T-cell (primary cell): ENCODE results near the gene DOHH. TPM values are rescaled to one million over a fixed set of nuclear protein-coding genes. Genes with fewer than 3 reads are reported as not detected.
"Not testable (repeated sequence)": the region's sequence is repeated elsewhere in the genome, so short reads cannot be mapped to it uniquely, and the experiment has no call there.

Source experiments
- ATAC-seq, 4 experiments: fragments of 200-7000 bp in 3 of 4; fragments of 150-1000 bp in 1 of 4; cut with Tn5 transposase; replicated peaks in 1 of 4; 1 replicate in 3 of 4; 2 replicates in 1 of 4; pipeline ENCODE4 v1.10.0; 2021; ENCODE audit warnings: moderate library complexity in 3 of 4, mild to moderate bottlenecking in 2 of 4, moderate number of reproducible peaks in 1 of 4
- CTCF ChIA-PET, 2 donors: fragments of 300-600 bp; sonication (Branson Sonifier 250); formaldehyde crosslinking; loops; one replicate each; lab custom pipeline; 2022; ENCODE audit warnings: antibody characterized with exemption in 2 of 2; lab: Charles Lee
- POLR2A ChIA-PET, 2 donors: fragments of 300-600 bp; sonication (Branson Sonifier 250); formaldehyde crosslinking; loops; one replicate each; lab custom pipeline; 2022; ENCODE audit warnings: antibody characterized with exemption in 2 of 2; lab: Charles Lee
- DNase-seq, 35 experiments: peaks; one replicate each; pipeline versions ENCODE4 v3.0.0 to v3.0.0-alpha.2; 2013 to 2023
- H3K27ac ChIP-seq: one replicate; pipeline ENCODE4 v1.5.1; 2013; ENCODE audit warnings: low read length
- H3K27me3 ChIP-seq, 2 experiments: replicated peaks in 1 of 2; 1 replicate in 1 of 2; 2 replicates in 1 of 2; pipeline versions ENCODE4 v1.6.1 to v1.7.0; 2013; ENCODE audit warnings: low read length in 1 of 2, mixed read lengths in 1 of 2; ENCODE audit not compliant: control insufficient read depth in 2 of 2, insufficient read depth in 2 of 2; ENCODE audit errors: extremely low read depth in 1 of 2
- H3K36me3 ChIP-seq, 2 donors: 1 replicate in 1 of 2; 2 replicates in 1 of 2; pipeline versions ENCODE4 v1.6.1 to v1.7.0; 2013; ENCODE audit warnings: low read length in 1 of 2; ENCODE audit not compliant: control insufficient read depth in 2 of 2, insufficient read depth in 1 of 2; ENCODE audit errors: extremely low read depth in 1 of 2
- H3K4me1 ChIP-seq, 2 experiments: 1 replicate in 1 of 2; 2 replicates in 1 of 2; pipeline versions ENCODE4 v1.6.1 to v1.7.0; 2013; ENCODE audit warnings: low read length in 2 of 2, mixed read lengths in 1 of 2; ENCODE audit not compliant: insufficient read depth in 2 of 2, control insufficient read depth in 1 of 2; ENCODE audit errors: extremely low read depth in 1 of 2
- H3K4me3 ChIP-seq, 2 donors: 1 replicate in 1 of 2; 2 replicates in 1 of 2; pipeline versions ENCODE4 v1.5.1 to v1.7.0; 2013; ENCODE audit warnings: mild to moderate bottlenecking in 2 of 2, low read length in 1 of 2, moderate library complexity in 1 of 2; ENCODE audit not compliant: control insufficient read depth in 1 of 2; ENCODE audit errors: extremely low read depth in 1 of 2
- H3K9me3 ChIP-seq: 2 replicates; pipeline ENCODE4 v1.7.0; 2013
- H3K27ac Mint-ChIP-seq, 2 donors: one replicate each; pipeline ENCODE4 v1.8.0; 2020 to 2021; ENCODE audit warnings: mild to moderate bottlenecking in 2 of 2, mixed read lengths in 2 of 2
- H3K27me3 Mint-ChIP-seq, 2 donors: one replicate each; pipeline ENCODE4 v1.8.0; 2021 to 2022; ENCODE audit warnings: mixed read lengths in 2 of 2
- H3K36me3 Mint-ChIP-seq: one replicate; pipeline ENCODE4 v1.8.0; 2021; ENCODE audit warnings: mixed read lengths
- H3K4me1 Mint-ChIP-seq, 3 donors: one replicate each; pipeline ENCODE4 v1.8.0; 2020 to 2022; ENCODE audit warnings: mixed read lengths in 3 of 3, mild to moderate bottlenecking in 1 of 3
- H3K4me3 Mint-ChIP-seq, 3 donors: one replicate each; pipeline ENCODE4 v1.8.0; 2020 to 2022; ENCODE audit warnings: mild to moderate bottlenecking in 3 of 3, mixed read lengths in 3 of 3, moderate library complexity in 3 of 3
- H3K9me3 Mint-ChIP-seq, 3 donors: one replicate each; pipeline ENCODE4 v1.8.0; 2020 to 2022; ENCODE audit warnings: mixed read lengths in 3 of 3
- WGBS: methylation state at CpG from one replicate; pipeline ENCODE4 v1.1.5; 2013; ENCODE audit warnings: missing lambda C conversion rate; ENCODE audit not compliant: insufficient coverage; 5-methylcytosine and 5-hydroxymethylcytosine counted together
- total RNA-seq, 35 experiments: library from RNA in 6 of 35; stranded (reverse) in 6 of 35; fragments of 120-200 nt in 1 of 35; gene quantifications; one replicate each; pipeline versions ENCODE4 v1.2.1 to v1.2.4 and lab custom pipeline; 2013 to 2026

DOHH gene
- total RNA-seq, 5 donors from 2014 or later (not counting 1 experiment from before 2014, with no cell fraction given), result 5.0 to 12.3 (median 11.1) TPM

DNA sequence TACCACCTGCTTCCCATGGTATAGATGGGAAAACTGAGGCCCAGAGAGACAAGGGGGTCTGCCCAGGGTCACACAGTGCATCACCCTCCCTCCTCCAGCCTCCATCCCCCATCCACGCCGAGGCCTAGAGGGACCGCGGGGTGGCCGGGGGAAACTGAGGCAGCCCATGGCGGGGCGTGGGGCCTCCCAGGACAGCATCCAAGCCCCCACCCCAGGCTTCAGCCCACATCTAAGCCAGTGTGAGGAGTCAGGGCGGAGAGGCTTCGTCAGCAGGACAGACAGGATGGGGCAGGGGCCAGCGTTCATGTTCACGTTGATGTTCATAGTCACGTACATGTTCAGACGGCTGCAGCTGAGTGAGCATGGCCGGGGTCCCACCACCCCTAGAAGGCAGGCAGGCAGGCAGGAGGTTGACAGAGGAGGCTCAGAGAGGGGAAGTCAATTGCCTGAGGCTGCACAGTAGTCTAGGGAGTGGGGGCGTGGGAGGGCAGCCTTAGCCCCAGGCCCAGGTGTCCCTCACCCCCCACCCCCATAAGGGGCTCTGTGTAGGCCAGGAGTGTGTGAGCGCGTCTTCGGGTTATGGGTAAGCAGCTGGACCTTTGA is 43.4 kb downstream of the DOHH start:
- Mint-ChIP-seq H3K27ac (no peak overlapping the region), H3K27me3 (no peaks in the 10 kb centered on the region), H3K4me1 (no peaks in the 10 kb centered on the region), H3K36me3 (peaks cover 4% of the 10 kb centered on the region), H3K9me3 (no peaks in the 10 kb centered on the region), H3K4me3 (no peak overlapping the region)
- ATAC-seq, result no peak
- Histone ChIP-seq H3K36me3 (peaks cover 3 to 11% of the 10 kb centered on the region in 2 donors), H3K27ac (no peak overlapping the region), H3K4me1 (no peaks in the 10 kb centered on the region), H3K9me3 (no peaks in the 10 kb centered on the region), H3K4me3 (no peak overlapping the region), H3K27me3 (no peaks in the 10 kb centered on the region)
- no peak for DNase-seq
- ChIA-PET POLR2A (no interaction called here), CTCF (no interaction called here)
- WGBS, result 89% methylated on average over 7 of the region's 18 CpGs

DNA sequence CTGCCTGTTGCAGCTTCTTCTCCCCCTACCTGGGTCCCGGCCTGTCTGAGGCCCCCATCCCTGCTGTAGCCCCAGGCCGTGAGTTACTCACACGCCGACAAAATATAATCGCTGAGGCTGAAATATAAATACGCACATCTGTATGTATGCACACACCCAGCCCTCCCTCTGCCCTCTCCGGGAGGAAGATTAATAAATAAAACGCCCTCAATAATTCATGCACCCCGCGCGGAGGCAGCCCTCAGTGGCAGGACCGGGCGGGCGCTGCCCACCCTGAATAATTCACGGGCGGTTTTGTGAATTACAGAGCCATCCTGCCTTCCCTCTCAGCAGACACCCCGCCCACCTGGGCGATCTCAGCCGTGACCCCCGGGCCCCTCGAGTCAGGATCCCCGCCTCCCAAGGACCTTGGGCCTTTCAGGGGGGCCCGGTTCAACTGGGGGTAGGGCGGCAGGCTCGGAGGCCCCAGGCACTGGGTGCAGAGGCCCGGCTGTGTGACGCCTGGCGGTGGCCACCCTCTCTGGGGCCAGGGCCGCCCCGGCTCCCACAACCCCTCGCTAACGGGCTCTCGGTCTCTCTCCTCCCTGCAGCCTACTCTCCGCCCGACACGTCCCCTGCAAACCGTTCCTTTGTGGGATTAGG is 44.4 kb downstream of the DOHH start:
- no peak overlapping the region for H3K27ac Mint-ChIP-seq
- H3K4me1 Mint-ChIP-seq, result no peaks in the 10 kb centered on the region
- ChIA-PET CTCF (no interaction called here), POLR2A (no interaction called here)
- WGBS, result 90% methylated on average over 10 of the region's 37 CpGs
- Histone ChIP-seq H3K27me3 (no peaks in the 10 kb centered on the region), H3K36me3 (peaks cover 3 to 15% of the 10 kb centered on the region in 2 donors), H3K4me1 (no peaks in the 10 kb centered on the region), H3K9me3 (no peaks in the 10 kb centered on the region), H3K27ac (no peak overlapping the region), H3K4me3 (no peak overlapping the region)
- H3K36me3 Mint-ChIP-seq, result peaks cover 6% of the 10 kb centered on the region
- H3K27me3 Mint-ChIP-seq, result no peaks in the 10 kb centered on the region
- no peaks in the 10 kb centered on the region for H3K9me3 Mint-ChIP-seq
- ATAC-seq, result no peak
- no peak for DNase-seq
- H3K4me3 Mint-ChIP-seq, result no peak overlapping the region

DNA sequence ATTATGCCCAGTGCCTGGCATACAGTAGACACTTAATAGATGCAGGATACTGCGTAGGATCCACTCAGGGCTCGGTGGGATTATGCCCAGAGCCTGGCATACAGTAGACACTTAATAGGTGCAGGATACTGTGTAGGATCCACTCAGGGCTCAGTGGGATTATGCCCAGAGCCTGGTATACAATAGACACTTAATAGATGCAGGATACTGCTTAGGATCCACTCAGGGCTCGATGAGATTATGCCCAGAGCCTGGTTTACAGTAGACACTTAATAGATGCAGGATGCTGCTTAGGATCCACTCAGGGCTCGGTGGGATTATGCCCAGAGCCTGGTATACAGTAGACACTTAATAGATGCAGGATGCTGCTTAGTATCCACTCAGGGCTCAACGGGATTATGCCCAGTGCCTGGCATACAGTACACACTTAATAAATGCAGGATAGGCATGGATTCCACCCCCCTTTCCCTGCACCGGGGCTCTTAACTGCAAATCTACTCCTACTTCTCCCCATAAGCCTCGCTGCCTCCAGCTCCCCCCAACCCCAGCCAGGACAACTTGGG is 45.0 kb downstream of the DOHH start:
- ATAC-seq, result no peak
- Mint-ChIP-seq H3K4me3 (no peak overlapping the region), H3K36me3 (peaks cover 10% of the 10 kb centered on the region), H3K27ac (no peak overlapping the region), H3K9me3 (no peaks in the 10 kb centered on the region), H3K4me1 (no peaks in the 10 kb centered on the region), H3K27me3 (no peaks in the 10 kb centered on the region)
- WGBS, result 94% methylated on average over 6 of the region's 7 CpGs
- no peaks in the 10 kb centered on the region for H3K9me3 ChIP-seq
- POLR2A ChIA-PET, result no interaction called here
- H3K36me3 ChIP-seq, result peaks cover 5 to 19% of the 10 kb centered on the region in 2 donors
- no peak overlapping the region for H3K27ac ChIP-seq
- no peak for DNase-seq
- H3K27me3 ChIP-seq, result no peaks in the 10 kb centered on the region
- H3K4me1 ChIP-seq, result no peaks in the 10 kb centered on the region
- CTCF ChIA-PET, result no interaction called here
- H3K4me3 ChIP-seq, result no peak overlapping the region

- no peaks in the 10 kb centered on the region for H3K9me3 Mint-ChIP-seq
- H3K36me3 ChIP-seq, result peaks cover 6 to 21% of the 10 kb centered on the region in 2 donors
- no peak overlapping the region for H3K4me3 Mint-ChIP-seq
- no peaks in the 10 kb centered on the region for H3K9me3 ChIP-seq
- H3K27me3 Mint-ChIP-seq, result no peaks in the 10 kb centered on the region
- WGBS, result 97% methylated on average over 14 of the region's 15 CpGs
- no peak overlapping the region for H3K4me3 ChIP-seq
- ChIA-PET POLR2A (no interaction called here), CTCF (no interaction called here)
- H3K4me1 ChIP-seq, result no peaks in the 10 kb centered on the region
- ATAC-seq (no peak), DNase-seq (no peak)
- H3K36me3 Mint-ChIP-seq, result peaks cover 10% of the 10 kb centered on the region
- H3K27ac ChIP-seq, result no peak overlapping the region
- H3K27ac Mint-ChIP-seq, result no peak overlapping the region
- no peaks in the 10 kb centered on the region for H3K4me1 Mint-ChIP-seq
- H3K27me3 ChIP-seq, result no peaks in the 10 kb centered on the region
Measured at GRCh38 chr19:3454656-3455392, 45.6 kb downstream of the DOHH start.

- CTCF ChIA-PET, result no interaction called here
- no peaks in the 10 kb centered on the region for H3K9me3 Mint-ChIP-seq
- H3K27me3 Mint-ChIP-seq, result no peaks in the 10 kb centered on the region
- no peak for DNase-seq
- H3K27ac ChIP-seq, result no peak overlapping the region
- peaks cover 10 to 25% of the 10 kb centered on the region in 2 donors for H3K36me3 ChIP-seq
- no peaks in the 10 kb centered on the region for H3K4me1 ChIP-seq
- POLR2A ChIA-PET, result no interaction called here
- H3K9me3 ChIP-seq, result no peaks in the 10 kb centered on the region
- no peak overlapping the region for H3K4me3 ChIP-seq
- no peaks in the 10 kb centered on the region for H3K27me3 ChIP-seq
- WGBS, result 91% methylated on average over 25 of the region's 25 CpGs
- no peak overlapping the region for H3K4me3 Mint-ChIP-seq
- H3K36me3 Mint-ChIP-seq, result peaks cover 10% of the 10 kb centered on the region
- H3K27ac Mint-ChIP-seq, result no peak overlapping the region
- H3K4me1 Mint-ChIP-seq, result no peaks in the 10 kb centered on the region
- no peak for ATAC-seq
Measured at GRCh38 chr19:3453840-3454239, 46.6 kb downstream of the DOHH start.

DNA sequence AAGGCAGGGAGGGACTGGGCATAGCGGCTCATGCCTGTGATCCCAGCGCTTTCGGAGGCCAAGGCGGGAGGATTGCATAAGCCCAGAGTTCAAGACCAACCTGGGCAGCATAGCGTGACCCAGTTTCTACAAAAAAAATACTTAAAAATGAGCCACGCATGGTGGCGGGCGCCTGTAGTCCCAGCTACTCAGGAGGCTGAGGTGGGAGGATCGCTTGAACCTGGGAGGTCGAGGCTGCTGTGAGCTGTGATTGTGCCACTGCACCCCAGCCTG is 47.6 kb downstream of the DOHH start:
- H3K9me3 ChIP-seq, H3K4me1 ChIP-seq, H3K27me3 ChIP-seq, ATAC-seq, H3K4me3 ChIP-seq, DNase-seq, POLR2A ChIA-PET, H3K36me3 Mint-ChIP-seq, H3K4me1 Mint-ChIP-seq, CTCF ChIA-PET, H3K4me3 Mint-ChIP-seq, H3K27me3 Mint-ChIP-seq, H3K27ac ChIP-seq, H3K27ac Mint-ChIP-seq, H3K9me3 Mint-ChIP-seq: not testable (repeated sequence)
- WGBS, result 100% methylated on average over 8 of the region's 10 CpGs
- H3K36me3 ChIP-seq, result peaks cover 10 to 25% of the 10 kb centered on the region in 2 donors
